Esophagus muscularis mucosa (tissue), 3 donors: ENCODE results near the gene PTPRN2.

ENCODE experiments used
- CTCF ChIP-seq, 3 experiments: fragments of 200-600 bp in 2 of 3; fragments of 450-650 bp in 1 of 3; sonication (generic) in 2 of 3; IDR thresholded peaks; one replicate each; pipeline ENCODE4 v1.5.1; 2017 to 2019; ENCODE audit warnings: antibody characterized with exemption in 3 of 3, mild to moderate bottlenecking in 2 of 3, moderate library complexity in 1 of 3
- POLR2A ChIP-seq: fragments of 450-650 bp; IDR thresholded peaks from one replicate; pipeline ENCODE4 v1.6.1; 2017; ENCODE audit warnings: antibody characterized with exemption, moderate library complexity, mild to moderate bottlenecking, low read depth
- POLR2AphosphoS5 ChIP-seq, 2 donors: sonication (generic); formaldehyde crosslinking; IDR thresholded peaks; one replicate each; pipeline ENCODE4 v1.6.1; 2017; ENCODE audit warnings: antibody characterized with exemption in 2 of 2

DNA sequence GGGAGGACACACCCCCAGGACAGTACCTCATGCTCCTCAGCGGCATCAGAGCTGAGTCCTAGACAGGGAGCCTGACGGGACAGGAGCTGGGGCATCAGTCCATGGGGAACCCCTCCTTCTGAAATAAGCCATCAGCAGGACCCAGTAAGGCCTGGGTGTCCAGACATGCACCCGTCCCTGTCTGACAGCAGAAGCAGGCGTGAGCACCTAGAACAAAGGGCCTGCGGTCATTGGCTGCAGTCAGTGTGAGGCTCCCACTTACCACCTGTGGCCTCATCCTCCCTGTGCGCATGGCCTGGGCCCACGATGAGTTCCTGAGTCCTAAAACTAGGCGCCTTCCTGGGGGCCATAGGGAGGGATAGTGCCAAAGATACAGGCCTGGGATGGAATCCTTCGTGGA lies 484.7 kb downstream of the PTPRN2 start:
- TF ChIP-seq CTCF (IDR thresholded peaks at IDR 0.05) (no peak), POLR2AphosphoS5 (IDR thresholded peaks at IDR 0.05) (no peak), POLR2A (no peak)
